ENCODE data around the gene SGMS2.

GRCh38 chr4:107801766-107802211 is 22.9 kb upstream of the SGMS2 start:
- TF ChIP-seq SP2 (tag by site-specific recombination; IDR thresholded peaks at IDR 0.05) (no peak), ZNF76 (tag by site-specific recombination; IDR thresholded peaks at IDR 0.05; ENCODE audit: borderline replicate concordance, low read depth) (no peak), CTCF (tag by site-specific recombination; IDR thresholded peaks at IDR 0.05) (no peak), ZNF311 (tag by site-specific recombination; IDR thresholded peaks at IDR 0.05; ENCODE audit: borderline replicate concordance) (no peak), REST (tag by site-specific recombination; IDR thresholded peaks at IDR 0.05) (no peak), ZNF114 (tag by site-specific recombination; IDR thresholded peaks at IDR 0.05) (no peak), ZNF777 (tag by site-specific recombination; IDR thresholded peaks at IDR 0.05; ENCODE audit: borderline replicate concordance) (no peak)

Measured in HEK293 (cell line).